ENCODE measurements around the gene SH3PXD2A. TPM values are rescaled to one million over a fixed set of nuclear protein-coding genes. Genes with fewer than 3 reads are reported as not detected.

SH3PXD2A gene
- total and polyA plus RNA-seq, 2 donors (not counting 1 experiment from before 2014, with no cell fraction given): 3.2 to 33.5 TPM

DNA sequence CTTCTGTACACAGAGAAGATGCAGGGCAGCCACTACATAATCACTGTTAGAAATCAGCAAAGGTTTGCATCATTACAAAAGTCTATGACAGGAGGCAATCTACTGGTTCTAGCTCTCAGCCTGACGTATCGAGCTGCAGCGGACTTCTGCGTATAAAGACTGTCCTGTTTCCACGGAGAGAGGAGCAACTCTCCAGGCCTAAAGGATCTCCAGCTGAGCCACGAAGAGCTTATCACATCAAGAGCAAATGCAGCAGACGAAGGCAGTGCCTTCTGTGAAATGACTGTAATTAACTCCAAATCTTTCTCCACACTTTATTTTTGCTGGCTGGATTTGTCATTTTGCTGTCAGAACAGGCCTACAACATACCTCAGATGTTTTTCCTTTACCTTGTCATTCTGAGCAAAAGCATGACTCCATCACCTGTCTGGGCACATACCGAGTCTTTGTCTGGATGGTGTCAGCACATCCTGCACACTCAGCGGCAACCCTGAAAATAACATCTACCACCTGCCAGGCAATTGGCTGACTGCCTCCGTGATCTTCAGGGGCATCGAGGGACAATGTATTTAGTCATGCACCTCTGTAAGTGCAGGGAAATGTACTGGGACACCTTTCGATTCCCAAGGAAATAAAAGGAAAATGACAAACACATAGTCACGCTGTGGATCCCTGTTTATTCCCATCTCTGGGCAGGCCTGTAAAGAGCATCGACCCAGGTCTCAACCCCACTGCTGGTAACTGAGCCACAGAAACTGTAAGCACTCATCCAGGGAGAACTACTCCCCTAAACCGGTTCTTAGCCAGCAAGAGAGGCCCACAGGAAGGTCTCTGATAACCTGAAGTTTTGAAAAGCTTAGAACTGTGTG lies 26.3 kb upstream of the SH3PXD2A start:
- 98% methylated on average over 12 of the region's 15 CpGs for WGBS (ENCODE audit: insufficient coverage)
- Histone ChIP-seq H3K36me3 (replicated peaks in 1 of 2; ENCODE audit: control extremely low read depth in 1 of 2, control insufficient read depth in 1 of 2, extremely low read depth in 1 of 2, insufficient read depth in 2 of 2, low read length in 1 of 2) (peaks cover 0 to 65% of the 10 kb centered on the region in 2 experiments), H2AFZ (ENCODE audit: insufficient read depth, low read depth, low read length, poor library complexity, severe bottlenecking) (no peak overlapping the region), H3K79me2 (ENCODE audit: control insufficient read depth, insufficient read depth, low read length) (no peaks in the 10 kb centered on the region), H3K4me1 (ENCODE audit: control insufficient read depth in 2 of 2, insufficient read depth in 2 of 2, low read length in 2 of 2) (no peaks in the 10 kb centered on the region), H4K20me1 (ENCODE audit: control insufficient read depth, insufficient read depth, low read length, poor library complexity, severe bottlenecking) (no peaks in the 10 kb centered on the region), H3K9ac (ENCODE audit: low read length) (no peak overlapping the region), H3K4me3 (ENCODE audit: control extremely low read depth in 1 of 5, extremely low read depth in 1 of 5, insufficient read depth in 1 of 5, low read depth in 2 of 5, low read length in 4 of 5) (no peak overlapping the region), H3K4me2 (replicated peaks; ENCODE audit: low read depth, low read length, poor library complexity, severe bottlenecking) (no peak overlapping the region), H3K27me3 (replicated peaks in 1 of 4; ENCODE audit: control extremely low read depth in 1 of 4, control insufficient read depth in 3 of 4, insufficient read depth in 4 of 4, low read length in 3 of 4) (no peaks in the 10 kb centered on the region), H3K9me3 (ENCODE audit: control extremely low read depth in 1 of 3, control insufficient read depth in 2 of 3, insufficient read depth in 1 of 3, low read length in 2 of 3) (no peaks in the 10 kb centered on the region), H3K27ac (ENCODE audit: low read length in 2 of 2) (no peak overlapping the region)
- ATAC-seq (ENCODE audit: low read depth) (no peak), DNase-seq (no peak)
- intact Hi-C loops (cut with micrococcal nuclease): no loop called here
- Mint-ChIP-seq H3K9me3 (ENCODE audit: insufficient read depth) (no peaks in the 10 kb centered on the region), H3K4me3 (no peak overlapping the region), H3K27ac (no peak overlapping the region), H3K4me1 (no peaks in the 10 kb centered on the region), H3K27me3 (no peaks in the 10 kb centered on the region)
- CTCF ChIA-PET: interaction anchor here (1.4 kb wide), 1 partner anchor 169 kb away, joined by 6 read pairs; no protein-coding TSS in a partner anchor
- TF ChIP-seq, protein P1, sequence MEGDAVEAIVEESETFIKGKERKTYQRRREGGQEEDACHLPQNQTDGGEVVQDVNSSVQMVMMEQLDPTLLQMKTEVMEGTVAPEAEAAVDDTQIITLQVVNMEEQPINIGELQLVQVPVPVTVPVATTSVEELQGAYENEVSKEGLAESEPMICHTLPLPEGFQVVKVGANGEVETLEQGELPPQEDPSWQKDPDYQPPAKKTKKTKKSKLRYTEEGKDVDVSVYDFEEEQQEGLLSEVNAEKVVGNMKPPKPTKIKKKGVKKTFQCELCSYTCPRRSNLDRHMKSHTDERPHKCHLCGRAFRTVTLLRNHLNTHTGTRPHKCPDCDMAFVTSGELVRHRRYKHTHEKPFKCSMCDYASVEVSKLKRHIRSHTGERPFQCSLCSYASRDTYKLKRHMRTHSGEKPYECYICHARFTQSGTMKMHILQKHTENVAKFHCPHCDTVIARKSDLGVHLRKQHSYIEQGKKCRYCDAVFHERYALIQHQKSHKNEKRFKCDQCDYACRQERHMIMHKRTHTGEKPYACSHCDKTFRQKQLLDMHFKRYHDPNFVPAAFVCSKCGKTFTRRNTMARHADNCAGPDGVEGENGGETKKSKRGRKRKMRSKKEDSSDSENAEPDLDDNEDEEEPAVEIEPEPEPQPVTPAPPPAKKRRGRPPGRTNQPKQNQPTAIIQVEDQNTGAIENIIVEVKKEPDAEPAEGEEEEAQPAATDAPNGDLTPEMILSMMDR (IDR thresholded peaks at IDR 0.05): no peak
- no peak for TF ChIP-seq EZH2 (IDR thresholded peaks at IDR 0.05; ENCODE audit: borderline replicate concordance, insufficient read depth, low read depth, low read length, poor library complexity, severe bottlenecking)
- POLR2A ChIA-PET: no interaction called here

DNA sequence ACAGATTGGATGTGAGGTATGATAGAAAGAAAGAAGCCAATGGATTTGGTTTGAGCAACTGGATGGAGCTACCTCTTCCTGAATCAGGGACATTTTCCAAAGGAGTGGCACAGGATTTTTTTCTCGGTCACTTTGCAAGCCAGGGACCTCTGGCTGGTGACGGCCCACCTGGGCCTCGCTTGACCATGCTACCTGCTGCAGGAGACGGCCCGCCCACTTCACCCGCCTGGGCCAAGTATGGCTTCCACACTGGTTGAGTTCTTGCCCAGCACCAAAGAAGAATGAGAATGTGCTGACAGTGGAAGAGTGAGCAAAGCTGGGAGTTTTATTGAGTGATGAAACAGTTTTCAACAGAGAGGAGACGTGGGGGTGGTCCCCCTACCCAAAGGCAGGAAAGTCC lies 24.5 kb upstream of the SH3PXD2A start:
- TF ChIP-seq, protein P1 (IDR thresholded peaks at IDR 0.05): no peak
- no peak for TF ChIP-seq EZH2 (IDR thresholded peaks at IDR 0.05; ENCODE audit: borderline replicate concordance, insufficient read depth, low read depth, low read length, poor library complexity, severe bottlenecking)
- Histone ChIP-seq H3K27ac (ENCODE audit: low read length in 2 of 2) (no peak overlapping the region), H3K27me3 (replicated peaks in 1 of 4; ENCODE audit: control extremely low read depth in 1 of 4, control insufficient read depth in 3 of 4, insufficient read depth in 4 of 4, low read length in 3 of 4) (no peaks in the 10 kb centered on the region), H3K9ac (ENCODE audit: low read length) (no peak overlapping the region), H3K4me3 (ENCODE audit: control extremely low read depth in 1 of 5, extremely low read depth in 1 of 5, insufficient read depth in 1 of 5, low read depth in 2 of 5, low read length in 4 of 5) (no peak overlapping the region), H3K4me1 (ENCODE audit: control insufficient read depth in 2 of 2, insufficient read depth in 2 of 2, low read length in 2 of 2) (no peaks in the 10 kb centered on the region), H3K9me3 (ENCODE audit: control extremely low read depth in 1 of 3, control insufficient read depth in 2 of 3, insufficient read depth in 1 of 3, low read length in 2 of 3) (no peaks in the 10 kb centered on the region), H3K4me2 (replicated peaks; ENCODE audit: low read depth, low read length, poor library complexity, severe bottlenecking) (no peak overlapping the region), H3K36me3 (replicated peaks in 1 of 2; ENCODE audit: control extremely low read depth in 1 of 2, control insufficient read depth in 1 of 2, extremely low read depth in 1 of 2, insufficient read depth in 2 of 2, low read length in 1 of 2) (peaks cover 0 to 61% of the 10 kb centered on the region in 2 experiments), H2AFZ (ENCODE audit: insufficient read depth, low read depth, low read length, poor library complexity, severe bottlenecking) (no peak overlapping the region), H3K79me2 (ENCODE audit: control insufficient read depth, insufficient read depth, low read length) (no peaks in the 10 kb centered on the region), H4K20me1 (ENCODE audit: control insufficient read depth, insufficient read depth, low read length, poor library complexity, severe bottlenecking) (no peaks in the 10 kb centered on the region)
- no peak overlapping the region for H3K27ac Mint-ChIP-seq
- WGBS (ENCODE audit: insufficient coverage): 100% methylated on average over 7 of the region's 7 CpGs
- POLR2A ChIA-PET: no interaction called here
- H3K9me3 Mint-ChIP-seq (ENCODE audit: insufficient read depth): no peaks in the 10 kb centered on the region
- no peak for ATAC-seq (ENCODE audit: low read depth)
- H3K4me3 Mint-ChIP-seq: no peak overlapping the region
- no peaks in the 10 kb centered on the region for H3K27me3 Mint-ChIP-seq
- CTCF ChIA-PET: interaction anchor here (0.6 to 1.3 kb wide), 2 partner anchors 167 to 171 kb away, joined by 3 to 7 read pairs; no protein-coding TSS in a partner anchor
- no peaks in the 10 kb centered on the region for H3K4me1 Mint-ChIP-seq
- intact Hi-C loops (cut with micrococcal nuclease): no loop called here
- no peak for DNase-seq
